ENCODE data around the gene SCGB1D1. TPM values are rescaled to one million over a fixed set of nuclear protein-coding genes. Genes with fewer than 3 reads are reported as not detected.

Gene SCGB1D1, protein sequence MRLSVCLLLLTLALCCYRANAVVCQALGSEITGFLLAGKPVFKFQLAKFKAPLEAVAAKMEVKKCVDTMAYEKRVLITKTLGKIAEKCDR
- total RNA-seq: not detected in 2 replicates

- no peak for DNase-seq (ENCODE audit: low read depth, low spot score)
Observed at GRCh38 chr11:62190011-62190410, at the start of gene SCGB1D1. TSS of gene SCGB1D1 (plus strand) at chr11:62190216. CDS start at chr11:62190285, 69 bp downstream.

DNA sequence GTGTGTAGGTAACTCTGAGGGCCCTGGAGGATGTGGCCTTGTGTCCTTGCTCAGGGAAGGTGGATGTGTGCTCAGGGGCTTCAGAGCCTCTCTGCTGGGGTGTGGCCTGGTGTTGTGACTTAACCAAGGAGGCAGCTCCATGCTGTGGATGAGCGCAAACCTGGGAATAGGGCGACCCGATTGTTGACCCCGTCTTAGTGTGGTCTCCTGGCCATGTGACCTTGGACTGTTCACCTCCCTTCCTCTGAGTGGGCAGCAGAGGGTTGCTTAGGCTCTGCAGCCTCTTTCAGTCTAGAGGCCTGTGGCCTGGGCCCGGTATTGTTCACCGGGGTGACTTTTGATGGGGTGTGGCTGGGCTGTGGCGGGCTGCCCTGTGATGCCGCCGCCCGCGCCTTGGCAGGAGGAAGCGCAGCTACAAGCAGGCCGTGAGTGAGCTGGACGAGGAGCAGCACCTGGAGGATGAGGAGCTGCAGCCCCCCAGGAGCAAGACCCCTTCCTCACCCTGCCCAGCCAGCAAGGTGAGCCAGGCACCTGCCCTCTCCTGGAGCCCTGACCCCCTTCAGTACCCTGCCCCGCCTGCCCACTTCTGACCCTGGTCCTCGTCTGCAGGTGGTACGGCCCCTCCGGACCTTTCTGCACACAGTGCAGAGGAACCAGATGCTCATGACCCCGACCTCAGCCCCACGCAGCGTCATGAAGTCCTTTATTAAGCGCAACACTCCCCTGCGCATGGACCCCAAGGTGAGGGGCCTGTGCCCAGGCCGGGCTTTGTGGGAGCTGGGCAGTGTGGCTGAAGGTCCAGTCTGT, 49.5 kb upstream of the SCGB1D1 start:
- no peak for DNase-seq (ENCODE audit: low read depth, low spot score)

- DNase-seq (ENCODE audit: low read depth, low spot score): no peak
Observed at GRCh38 chr11:62141111-62142042, 48.6 kb upstream of the SCGB1D1 start.

DNA sequence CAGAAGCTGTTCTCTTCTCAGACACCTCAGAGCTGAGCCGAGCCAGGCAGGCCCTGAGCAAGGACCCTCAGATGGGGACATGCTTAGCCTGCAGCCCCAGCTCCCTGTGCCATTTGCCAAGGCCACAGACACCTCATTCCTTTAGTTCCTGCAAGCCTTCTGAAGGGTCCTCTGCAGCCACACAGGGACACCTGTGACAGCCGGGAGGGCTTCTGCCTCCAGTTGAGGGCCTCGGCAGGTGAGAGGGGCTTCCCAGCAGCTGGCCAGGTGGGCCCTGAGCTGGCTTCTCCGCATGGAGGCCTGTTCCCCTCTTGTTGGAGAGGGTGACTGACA, 48.0 kb upstream of the SCGB1D1 start:
- DNase-seq (ENCODE audit: low read depth, low spot score): no peak

DNA sequence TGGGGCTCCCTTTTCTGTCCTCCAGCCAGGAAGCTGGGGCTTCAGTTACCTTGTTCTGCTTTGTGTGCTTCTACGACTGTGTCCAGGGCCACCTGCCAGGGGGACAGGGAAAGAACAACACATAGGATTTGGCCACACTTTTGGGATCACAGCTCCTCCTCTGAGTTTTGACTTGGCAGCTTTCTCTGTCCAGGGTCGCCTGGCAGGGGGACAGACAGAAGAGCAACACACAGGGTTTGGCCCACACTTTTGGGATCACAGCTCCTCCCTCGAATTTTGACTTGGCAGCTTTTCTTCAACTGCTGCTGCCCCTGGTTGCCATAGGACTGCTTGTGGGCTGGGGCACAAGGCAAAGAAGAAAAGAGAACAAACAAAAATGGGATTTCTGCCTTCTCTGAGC, 47.1 kb upstream of the SCGB1D1 start:
- no peak for DNase-seq (ENCODE audit: low read depth, low spot score)

DNA sequence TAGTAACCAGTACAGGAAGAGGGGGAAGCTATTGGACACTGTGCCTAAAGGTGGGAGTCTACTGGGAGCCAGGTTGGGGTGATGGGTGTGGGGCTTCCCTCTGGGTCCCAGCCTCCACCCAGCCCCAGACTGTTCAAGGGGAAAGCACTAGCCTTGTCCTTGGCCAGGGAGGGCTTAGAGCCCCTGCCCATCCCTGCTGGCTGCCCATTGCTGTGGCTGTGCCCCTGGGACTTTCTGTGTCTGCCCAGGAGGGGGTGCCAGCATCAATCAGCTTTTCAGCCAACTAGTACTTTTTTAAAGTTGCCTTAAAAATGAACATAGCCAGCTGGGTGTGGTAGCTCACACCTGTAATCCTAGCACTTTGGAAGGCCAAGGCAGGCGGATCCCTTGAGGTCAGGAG, 46.3 kb upstream of the SCGB1D1 start:
- DNase-seq (ENCODE audit: low read depth, low spot score): no peak

GRCh38 chr11:62144641-62145255, 45.3 kb upstream of the SCGB1D1 start:
- no peak for DNase-seq (ENCODE audit: low read depth, low spot score)

DNA sequence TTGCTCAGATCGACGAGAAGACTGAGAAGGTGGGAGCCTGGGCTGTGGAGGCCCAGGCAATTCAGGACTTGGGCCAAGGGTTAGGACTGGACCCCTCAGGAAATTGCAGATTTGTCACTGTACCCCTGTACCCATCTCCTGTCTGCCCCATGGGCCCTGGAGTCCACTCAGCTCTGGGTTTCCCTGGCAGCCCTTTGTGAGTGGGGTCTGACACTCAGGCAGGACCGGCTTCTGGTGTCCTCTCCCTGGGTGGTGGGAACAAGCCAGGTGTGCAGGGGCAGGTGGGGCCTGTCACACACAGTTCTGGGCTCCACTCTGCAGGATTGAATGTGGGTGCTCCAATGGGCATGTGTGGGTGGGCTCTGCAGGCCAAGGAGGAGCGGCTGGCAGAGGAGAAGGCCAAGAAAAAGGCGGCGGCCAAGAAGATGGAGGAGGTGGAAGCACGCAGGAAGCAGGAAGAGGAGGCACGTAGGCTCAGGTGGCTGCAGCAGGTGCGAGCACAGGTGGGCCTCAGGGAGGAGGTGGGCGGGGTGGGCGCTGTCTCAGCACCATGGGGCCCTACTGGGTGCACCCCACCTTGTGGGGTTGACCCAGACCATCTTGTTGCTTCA, 44.6 kb upstream of the SCGB1D1 start:
- DNase-seq (ENCODE audit: low read depth, low spot score): no peak

- no peak for DNase-seq (ENCODE audit: low read depth, low spot score)
Observed at GRCh38 chr11:62146476-62147200, 43.4 kb upstream of the SCGB1D1 start.

- no peak for DNase-seq (ENCODE audit: low read depth, low spot score)
Observed at GRCh38 chr11:62147545-62147944, 42.5 kb upstream of the SCGB1D1 start.

GRCh38 chr11:62148271-62148980, 41.6 kb upstream of the SCGB1D1 start:
- DNase-seq (ENCODE audit: low read depth, low spot score): no peak

DNA sequence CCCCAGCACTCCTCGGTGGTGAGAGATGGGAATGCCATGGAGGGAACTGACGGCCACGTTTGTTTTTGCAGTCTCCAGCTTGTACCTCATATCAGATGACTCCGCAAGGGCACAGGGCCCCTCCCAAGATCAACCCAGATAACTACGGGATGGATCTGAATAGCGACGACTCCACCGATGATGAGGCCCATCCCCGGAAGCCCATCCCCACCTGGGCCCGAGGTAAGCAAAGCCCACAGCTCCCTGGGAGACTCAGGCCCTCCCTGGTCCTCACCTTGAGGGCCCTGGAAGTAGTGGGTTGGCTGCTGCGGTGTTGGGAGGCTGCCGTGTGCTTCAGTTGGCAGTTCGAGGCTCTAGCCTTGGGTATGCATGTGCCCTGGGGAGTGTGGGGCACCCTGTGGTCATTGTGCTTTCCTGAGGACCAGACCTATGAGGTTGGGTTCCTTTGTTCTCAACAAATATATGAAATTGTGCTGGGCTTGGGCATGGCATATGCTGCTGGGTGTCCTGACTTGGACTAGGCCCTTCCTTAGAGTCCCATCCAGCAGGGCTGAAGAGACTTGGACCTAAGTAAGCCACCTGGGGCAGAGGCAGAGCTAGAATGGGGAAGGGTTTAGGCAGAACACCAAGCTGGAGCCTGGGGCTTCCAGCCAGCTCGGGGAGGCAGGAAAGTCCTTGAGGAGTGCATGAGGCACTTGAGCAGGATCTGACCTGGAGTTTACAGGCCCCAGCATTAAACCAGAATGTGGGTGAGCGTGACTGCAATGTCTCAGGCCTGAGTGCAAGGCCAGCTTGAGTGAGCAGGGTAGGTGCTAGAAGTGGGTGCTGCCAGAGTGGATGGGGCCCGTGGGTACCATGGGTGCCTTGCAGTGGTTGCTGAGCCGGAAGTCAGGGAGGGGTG, 39.8 kb upstream of the SCGB1D1 start:
- no peak for DNase-seq (ENCODE audit: low read depth, low spot score)

DNA sequence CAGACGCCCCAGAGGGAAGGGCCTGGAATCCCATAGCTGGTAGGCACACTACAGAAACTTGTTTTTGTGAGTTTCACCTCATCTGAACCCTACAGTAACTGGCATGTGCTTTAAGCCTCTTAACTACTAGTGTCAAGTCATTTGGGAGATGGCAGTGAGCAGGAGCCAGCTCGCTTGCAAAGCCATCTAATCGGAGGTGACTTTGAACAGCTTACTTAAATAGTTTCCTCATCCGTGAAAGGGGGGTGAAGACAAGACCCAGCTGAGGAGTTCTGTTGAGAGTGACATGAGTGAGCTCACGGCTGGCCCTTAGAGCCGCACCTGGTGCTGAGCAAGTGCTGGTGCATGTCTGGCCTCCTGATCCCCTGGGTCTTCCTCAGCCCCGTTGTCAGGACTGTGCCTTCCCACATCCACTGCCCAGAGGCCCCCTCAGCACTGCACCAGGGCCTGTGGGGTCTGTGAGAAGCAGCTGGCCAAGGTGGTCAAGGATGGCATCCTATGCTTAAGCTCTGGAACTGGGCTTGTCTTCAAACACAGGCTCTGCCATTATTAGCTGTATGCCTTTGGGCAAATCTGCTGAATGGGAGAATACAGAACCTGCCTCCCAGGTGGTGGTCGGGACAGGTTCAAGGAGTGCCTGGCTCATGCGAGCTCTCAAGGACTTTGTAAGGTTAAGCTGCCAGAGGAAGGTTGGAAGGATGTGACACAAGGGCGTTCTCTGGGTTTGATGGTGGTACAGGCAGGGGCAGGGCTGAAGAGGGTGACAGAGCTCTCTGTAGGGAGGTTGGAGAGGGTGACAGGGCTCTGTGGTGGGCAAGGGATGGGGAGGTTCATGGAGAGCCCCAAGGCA, 38.9 kb upstream of the SCGB1D1 start:
- no peak for DNase-seq (ENCODE audit: low read depth, low spot score)

DNA sequence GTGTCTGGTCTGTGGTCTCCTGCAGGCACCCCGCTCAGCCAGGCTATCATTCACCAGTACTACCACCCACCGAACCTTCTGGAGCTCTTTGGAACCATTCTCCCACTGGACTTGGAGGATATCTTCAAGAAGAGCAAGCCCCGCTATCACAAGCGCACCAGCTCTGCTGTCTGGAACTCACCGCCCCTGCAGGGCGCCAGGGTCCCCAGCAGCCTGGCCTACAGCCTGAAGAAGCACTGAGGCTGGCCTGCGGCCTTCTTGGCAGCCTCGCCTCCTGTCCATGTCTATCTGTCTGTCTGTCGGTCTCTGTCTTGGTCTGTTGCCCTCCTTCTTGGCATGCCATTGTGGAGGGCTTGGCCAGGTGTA, 38.3 kb upstream of the SCGB1D1 start:
- DNase-seq (ENCODE audit: low read depth, low spot score): no peak

GRCh38 chr11:62152245-62153086, 37.5 kb upstream of the SCGB1D1 start:
- DNase-seq (ENCODE audit: low read depth, low spot score): no peak

- DNase-seq (ENCODE audit: low read depth, low spot score): peak; percentile 64
Observed at GRCh38 chr11:62153087-62153395, 37.0 kb upstream of the SCGB1D1 start.

DNA sequence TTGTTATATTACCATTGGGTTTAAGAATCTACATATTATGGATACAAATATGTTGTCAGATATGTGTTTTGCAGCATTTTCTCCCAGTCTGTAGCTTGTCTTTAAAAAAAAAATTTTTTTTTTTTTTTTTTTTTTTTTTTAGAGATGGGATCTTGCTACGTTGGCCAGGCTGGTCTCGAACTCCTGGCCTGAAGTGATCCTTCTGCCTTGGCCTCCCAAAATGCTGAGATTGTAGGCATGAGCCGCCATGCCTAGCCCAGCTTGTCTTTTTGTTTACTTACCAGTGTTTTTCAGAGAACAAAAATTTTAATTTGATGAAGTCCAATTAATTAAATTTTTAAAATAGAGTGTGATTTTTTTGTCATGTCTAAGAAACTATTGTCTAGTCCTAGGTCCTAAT, 36.4 kb upstream of the SCGB1D1 start:
- DNase-seq (ENCODE audit: low read depth, low spot score): no peak

GRCh38 chr11:62157603-62158002, 32.4 kb upstream of the SCGB1D1 start:
- no peak for DNase-seq (ENCODE audit: low read depth, low spot score)
